Renal cortex interstitium (tissue), 11 donors: ENCODE measurements around the gene RYR3. TPM values are rescaled to one million over a fixed set of nuclear protein-coding genes. Genes with fewer than 3 reads are reported as not detected.

Experiments
- DNase-seq, 11 donors: peaks; one replicate each; pipeline ENCODE4 v3.0.0-alpha.2; 2013; ENCODE audit warnings: low read depth in 9 of 11, low spot score in 4 of 11; ENCODE audit errors: extremely low read depth in 1 of 11
- polyA plus RNA-seq, 3 donors: library from polyadenylated mRNA; unstranded; fragments of 120-200 nt; gene quantifications; one replicate each; pipeline ENCODE4 v1.2.1, GENCODE V29; 2013; ENCODE audit not compliant: insufficient read length in 3 of 3

Gene RYR3
- polyA plus RNA-seq, 3 donors = 6.8 to 13.6 (median 12.5) TPM

GRCh38 chr15:33313491-33313890, 2.7 kb downstream of the RYR3 start:
- DNase-seq = no peak

- no peak for DNase-seq
Observed at GRCh38 chr15:33314069-33314468, 3.3 kb downstream of the RYR3 start.

- DNase-seq = no peak
Observed at GRCh38 chr15:33315044-33315443, 4.3 kb downstream of the RYR3 start.

- no peak for DNase-seq
Observed at GRCh38 chr15:33317896-33318295, 7.1 kb downstream of the RYR3 start.

GRCh38 chr15:33320017-33320416, 9.2 kb downstream of the RYR3 start:
- no peak for DNase-seq

- no peak for DNase-seq
Observed at GRCh38 chr15:33322091-33322490, 11.3 kb downstream of the RYR3 start.

GRCh38 chr15:33324609-33325008, 13.8 kb downstream of the RYR3 start:
- no peak for DNase-seq

- DNase-seq = no peak
Observed at GRCh38 chr15:33326908-33327307, 16.1 kb downstream of the RYR3 start.

- DNase-seq = no peak
Observed at GRCh38 chr15:33328106-33328505, 17.3 kb downstream of the RYR3 start.

GRCh38 chr15:33329457-33329856, 18.7 kb downstream of the RYR3 start:
- no peak for DNase-seq

GRCh38 chr15:33330931-33331330, 20.2 kb downstream of the RYR3 start:
- no peak for DNase-seq

GRCh38 chr15:33341953-33342352, 31.2 kb downstream of the RYR3 start:
- no peak for DNase-seq

- DNase-seq = no peak
Observed at GRCh38 chr15:33343275-33343674, 32.5 kb downstream of the RYR3 start.

- no peak for DNase-seq
Observed at GRCh38 chr15:33344111-33344510, 33.3 kb downstream of the RYR3 start.

- DNase-seq = no peak
Observed at GRCh38 chr15:33344530-33344929, 33.8 kb downstream of the RYR3 start.

GRCh38 chr15:33354411-33354810, 43.6 kb downstream of the RYR3 start:
- DNase-seq = no peak

GRCh38 chr15:33357845-33358244, 47.1 kb downstream of the RYR3 start:
- DNase-seq = no peak

- no peak for DNase-seq
Observed at GRCh38 chr15:33358306-33358705, 47.5 kb downstream of the RYR3 start.

GRCh38 chr15:33360886-33361285, 50.1 kb downstream of the RYR3 start:
- peak in 4 of 11 donors; percentile 6 to 25 (median 14) for DNase-seq

- no peak for DNase-seq
Observed at GRCh38 chr15:33369941-33370622, 59.3 kb downstream of the RYR3 start.

- no peak for DNase-seq
Observed at GRCh38 chr15:33370623-33371020, 59.9 kb downstream of the RYR3 start.
